HepG2 (cell line): Measurements from ENCODE around the gene MT4. TPM values are rescaled to one million over a fixed set of nuclear protein-coding genes. Genes with fewer than 3 reads are reported as not detected.

ENCODE experiments used
- ARID3A ChIP-seq: IDR thresholded peaks from 2 replicates; pipeline ENCODE4 v1.6.1; 2012; ENCODE audit warnings: low read depth, low read length, improper control_type of control experiment
- CHD2 ChIP-seq: IDR thresholded peaks from 2 replicates; pipeline ENCODE4 v1.6.1; 2011; ENCODE audit warnings: low read depth, low read length, improper control_type of control experiment
- GLMP ChIP-seq: sonication (generic); formaldehyde crosslinking; IDR thresholded peaks from 2 replicates; pipeline ENCODE4 v1.9.0; 2021; ENCODE audit warnings: missing genetic modification reagents, mild to moderate bottlenecking, borderline replicate concordance
- GMEB2 ChIP-seq: IDR thresholded peaks from 2 replicates; pipeline ENCODE4 v1.6.1; 2016; ENCODE audit warnings: missing biosample characterization, missing genetic modification reagents, low read depth
- KDM2A ChIP-seq: sonication (generic); formaldehyde crosslinking; IDR thresholded peaks from 2 replicates; pipeline ENCODE4 v1.4.0; 2020; ENCODE audit warnings: low read depth, missing genetic modification reagents, borderline replicate concordance
- KDM6A ChIP-seq: IDR thresholded peaks from 2 replicates; pipeline ENCODE4 v1.6.1; 2016; ENCODE audit warnings: low read depth
- KLF15 ChIP-seq: sonication (generic); formaldehyde crosslinking; IDR thresholded peaks from 2 replicates; pipeline ENCODE4 v1.8.1; 2023; ENCODE audit warnings: borderline replicate concordance, mild to moderate bottlenecking, inconsistent platforms, missing genetic modification reagents, mixed read lengths
- MAZ ChIP-seq, 2 experiments: sonication (generic) in 1 of 2; formaldehyde crosslinking in 1 of 2; IDR thresholded peaks; 2 replicates each; pipeline versions ENCODE4 v1.5.0 to v1.6.1; 2012 to 2020; ENCODE audit warnings: low read depth in 2 of 2, mild to moderate bottlenecking in 2 of 2, borderline replicate concordance in 1 of 2, improper control_type of control experiment in 1 of 2, low read length in 1 of 2, missing genetic modification reagents in 1 of 2, moderate library complexity in 1 of 2
- NAIF1 ChIP-seq: sonication (generic); formaldehyde crosslinking; IDR thresholded peaks from 2 replicates; pipeline ENCODE4 v1.5.0; 2020; ENCODE audit warnings: mild to moderate bottlenecking, missing genetic modification reagents, borderline replicate concordance
- NFKBIZ ChIP-seq: IDR thresholded peaks from 2 replicates; pipeline ENCODE4 v1.6.1; 2018; ENCODE audit warnings: missing genetic modification reagents, missing compliant biosample characterization
- PHF5A ChIP-seq: IDR thresholded peaks from one replicate; pipeline ENCODE4 v1.6.1; 2018; ENCODE audit warnings: low read depth, missing genetic modification reagents; ENCODE audit not compliant: unreplicated experiment
- PPARG ChIP-seq: conservative IDR thresholded peaks from 2 replicates; pipeline ENCODE4 v1.6.1; 2016; ENCODE audit warnings: missing biosample characterization, missing genetic modification reagents
- RFXAP ChIP-seq: sonication (generic); formaldehyde crosslinking; IDR thresholded peaks from 2 replicates; pipeline ENCODE4 v1.4.0; 2020; ENCODE audit warnings: missing genetic modification reagents, borderline replicate concordance
- SIN3B ChIP-seq: fragments of 150-350 bp; IDR thresholded peaks from 2 replicates; pipeline ENCODE4 v1.6.1; 2014; ENCODE audit warnings: low read length
- SMAD1 ChIP-seq: sonication (generic); formaldehyde crosslinking; IDR thresholded peaks from 2 replicates; pipeline ENCODE4 v1.4.0; 2020; ENCODE audit warnings: missing genetic modification reagents, low read depth, mild to moderate bottlenecking, borderline replicate concordance
- STAG1 ChIP-seq: sonication (generic); formaldehyde crosslinking; IDR thresholded peaks from 2 replicates; pipeline ENCODE4 v1.4.0; 2020; ENCODE audit warnings: missing genetic modification reagents
- ZGPAT ChIP-seq: IDR thresholded peaks from 2 replicates; pipeline ENCODE4 v1.6.1; 2016; ENCODE audit warnings: mild to moderate bottlenecking
- ZMAT5 ChIP-seq: sonication (generic); formaldehyde crosslinking; IDR thresholded peaks from 2 replicates; pipeline ENCODE4 v1.5.0; 2020; ENCODE audit warnings: mild to moderate bottlenecking, low read depth, missing genetic modification reagents, borderline replicate concordance
- ZNF101 ChIP-seq: sonication (generic); formaldehyde crosslinking; IDR thresholded peaks from 2 replicates; pipeline ENCODE4 v1.4.0; 2020; ENCODE audit warnings: mild to moderate bottlenecking, low read depth, missing genetic modification reagents, borderline replicate concordance
- ZNF138 ChIP-seq: sonication (generic); formaldehyde crosslinking; IDR thresholded peaks from 2 replicates; pipeline ENCODE4 v1.5.0; 2020; ENCODE audit warnings: mild to moderate bottlenecking, low read depth, missing genetic modification reagents
- ZNF253 ChIP-seq: sonication (generic); formaldehyde crosslinking; IDR thresholded peaks from 2 replicates; pipeline ENCODE4 v1.8.0; 2022; ENCODE audit warnings: mild to moderate bottlenecking, missing genetic modification reagents, borderline replicate concordance
- ZNF343 ChIP-seq: sonication (generic); formaldehyde crosslinking; IDR thresholded peaks from 2 replicates; pipeline ENCODE4 v1.4.0; 2020; ENCODE audit warnings: mild to moderate bottlenecking, missing genetic modification reagents
- ZNF619 ChIP-seq: sonication (generic); formaldehyde crosslinking; IDR thresholded peaks from 2 replicates; pipeline ENCODE4 v1.4.0; 2020; ENCODE audit warnings: mild to moderate bottlenecking, missing genetic modification reagents
- polyA plus RNA-seq, 8 experiments: library from polyadenylated mRNA; depleted of rRNA in 3 of 8; stranded (reverse) in 7 of 8; unstranded in 1 of 8; fragments of >200 nt; fragmentation: Illumina TruSeq in 4 of 8; extraction: Trizol in 4 of 8; gene quantifications; 2 replicates each; pipeline versions ENCODE4 v1.2.1 to v1.2.3, GENCODE V29; 2011 to 2016; ENCODE audit warnings: low read depth in 4 of 8, missing spikeins in 1 of 8, mixed read lengths in 1 of 8; ENCODE audit not compliant: insufficient read depth in 1 of 8
- total RNA-seq, 5 experiments: library from RNA; depleted of rRNA; stranded (reverse); fragments of >200 nt; fragmentation: Illumina TruSeq; extraction: Trizol; gene quantifications; 2 replicates each; pipeline ENCODE4 v1.2.3, GENCODE V29; 2016; ENCODE audit warnings: low read depth in 1 of 5

The MT4 gene
- total and polyA plus RNA-seq, 2 of the 13 experiments (the other 11 are each of a cell fraction or from before 2014, with no cell fraction given) = not detected

GRCh38 chr16:56606476-56607108, 41.7 kb downstream of the MT4 start (continued):
- TF ChIP-seq ARID3A = peak; percentile 86; the same call in 1 of the 2 replicates
- 0 out of 2 replicates have a peak, but pooled peaks have one; percentile 42 for TF ChIP-seq SMAD1 (CRISPR knock-in tag)
- TF ChIP-seq ZNF138 = no peak
- peak; percentile 70 for TF ChIP-seq MAZ (IDR thresholded peaks at IDR 0.05; ENCODE audit: borderline replicate concordance, low read depth, low read length)
- no peak; the same call in 1 of the 2 replicates for TF ChIP-seq MAZ (CRISPR knock-in tag; IDR thresholded peaks at IDR 0.05; ENCODE audit: low read depth)
- peak; percentile 31; the same call in 1 of the 2 replicates for TF ChIP-seq ZNF619
- peak; percentile 22 for TF ChIP-seq PHF5A (CRISPR knock-in tag)
- TF ChIP-seq NFKBIZ (CRISPR knock-in tag) = 0 out of 2 replicates have a peak, but pooled peaks have one; percentile 14
- 0 out of 2 replicates have a peak, but pooled peaks have one; percentile 25 for TF ChIP-seq PPARG (CRISPR knock-in tag)
- TF ChIP-seq ZMAT5 (CRISPR knock-in tag) = 0 out of 2 replicates have a peak, but pooled peaks have one; percentile 13
- TF ChIP-seq ZNF101 = no peak
- no peak for TF ChIP-seq KDM2A (CRISPR knock-in tag)
- peak; percentile 84 for TF ChIP-seq KDM6A (CRISPR knock-in tag)
- TF ChIP-seq ZGPAT (CRISPR knock-in tag) = peak; percentile 79; the same call in 1 of the 2 replicates
- no peak for TF ChIP-seq RFXAP (CRISPR knock-in tag)
- no peak for TF ChIP-seq NAIF1 (CRISPR knock-in tag)
- TF ChIP-seq ZNF343 (CRISPR knock-in tag) = 0 out of 2 replicates have a peak, but pooled peaks have one; percentile 2
- no peak for TF ChIP-seq SIN3B
- peak; percentile 13; the same call in 1 of the 2 replicates for TF ChIP-seq STAG1 (CRISPR knock-in tag)
- no peak for TF ChIP-seq GLMP (CRISPR knock-in tag)
- no peak for TF ChIP-seq CHD2
- TF ChIP-seq GMEB2 = no peak
- no peak for TF ChIP-seq ZNF253
- no peak for TF ChIP-seq KLF15 (CRISPR knock-in tag)
